ENCODE results near the gene TEX48. TPM values are rescaled to one million over a fixed set of nuclear protein-coding genes. Genes with fewer than 3 reads are reported as not detected.

Gene TEX48, protein sequence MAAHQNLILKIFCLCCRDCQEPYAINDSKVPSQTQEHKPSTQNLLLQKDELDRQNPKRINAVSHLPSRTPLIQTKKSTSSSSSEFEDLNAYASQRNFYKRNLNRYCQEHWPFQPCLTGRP
- not detected for polyA plus RNA-seq (2013, experiment 1 of 2; ENCODE audit: insufficient read length)
- polyA plus RNA-seq (2013, experiment 2 of 2; ENCODE audit: insufficient read length): not detected

DNA sequence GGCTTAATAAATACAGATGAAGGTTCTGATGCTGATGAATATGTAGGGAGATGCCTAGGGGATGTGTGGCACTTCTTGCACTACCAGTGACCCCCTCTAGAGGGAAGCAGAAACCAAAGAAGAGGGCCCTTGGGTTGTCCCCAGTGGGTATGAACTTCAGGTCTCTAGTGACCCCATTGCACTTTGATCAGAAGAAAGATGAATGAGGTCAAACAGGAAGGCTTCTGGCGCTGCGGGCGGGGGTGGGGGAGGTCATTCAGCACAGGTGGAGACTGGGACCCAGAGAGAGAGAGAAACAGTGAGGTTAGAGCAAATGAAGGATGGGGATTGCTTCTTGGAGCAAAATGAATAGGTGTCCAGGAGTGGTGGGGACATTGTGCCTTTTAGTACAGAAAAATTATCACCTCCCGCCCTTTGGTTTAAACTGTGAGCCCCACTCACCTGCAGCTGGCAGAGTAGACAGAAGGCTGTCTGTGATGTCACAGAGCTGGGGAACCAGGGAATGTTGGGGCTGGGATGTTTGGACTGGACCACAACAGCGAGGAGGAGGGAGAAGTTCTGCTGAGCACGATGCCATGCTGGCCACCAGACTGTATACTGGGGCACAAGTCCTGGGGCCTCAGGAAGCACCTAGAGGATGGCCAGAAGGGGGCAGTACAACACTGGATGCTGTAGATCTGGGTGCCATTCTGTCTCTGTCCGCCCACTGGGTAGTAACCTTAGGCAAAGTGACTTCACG lies at the start of gene TEX48:
TSS of gene TEX48 (minus strand) at position 599 of the 739 bp plus-strand sequence. CDS start 10,469 bp downstream, outside the sequence.
- DNase-seq: peak; percentile 79

DNA sequence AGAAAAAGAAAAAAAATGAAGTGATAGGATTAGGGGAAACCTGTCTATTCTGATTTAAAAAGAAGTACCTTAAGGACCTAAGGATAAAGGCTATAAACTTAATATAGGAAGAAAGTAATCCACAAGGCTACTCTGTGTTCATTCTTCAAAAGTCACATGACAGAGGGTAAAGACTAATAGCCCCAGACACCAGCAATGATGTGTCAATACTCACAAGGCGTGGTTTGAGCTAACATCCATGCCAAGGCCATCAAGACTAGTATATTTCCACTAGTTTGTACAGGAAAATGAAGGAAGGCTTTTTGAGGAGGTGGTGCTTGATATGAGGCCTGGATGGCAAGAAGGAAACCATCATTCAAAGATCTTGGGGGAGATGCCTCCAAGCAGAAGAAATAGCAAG lies 49.7 kb upstream of the TEX48 start:
- no peak for DNase-seq

DNA sequence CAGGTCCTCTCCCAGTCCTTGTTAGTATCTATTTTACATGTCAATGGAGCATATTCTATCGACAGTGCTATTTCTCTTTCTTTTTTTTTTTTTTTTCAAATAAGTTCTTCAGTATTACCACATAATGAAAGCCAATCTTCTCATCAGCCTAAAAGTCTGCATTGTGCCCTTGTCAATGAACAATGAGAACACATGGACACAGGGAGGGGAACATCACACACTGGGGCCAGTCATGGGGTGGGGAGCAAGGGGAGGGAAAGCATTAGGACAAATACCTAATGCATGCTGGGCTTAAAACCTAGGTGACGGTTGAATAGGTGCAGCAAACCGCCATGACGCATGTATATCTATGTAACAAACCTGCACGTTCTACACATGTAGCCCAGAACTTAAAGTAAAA lies 47.7 kb upstream of the TEX48 start:
- no peak for DNase-seq

DNA sequence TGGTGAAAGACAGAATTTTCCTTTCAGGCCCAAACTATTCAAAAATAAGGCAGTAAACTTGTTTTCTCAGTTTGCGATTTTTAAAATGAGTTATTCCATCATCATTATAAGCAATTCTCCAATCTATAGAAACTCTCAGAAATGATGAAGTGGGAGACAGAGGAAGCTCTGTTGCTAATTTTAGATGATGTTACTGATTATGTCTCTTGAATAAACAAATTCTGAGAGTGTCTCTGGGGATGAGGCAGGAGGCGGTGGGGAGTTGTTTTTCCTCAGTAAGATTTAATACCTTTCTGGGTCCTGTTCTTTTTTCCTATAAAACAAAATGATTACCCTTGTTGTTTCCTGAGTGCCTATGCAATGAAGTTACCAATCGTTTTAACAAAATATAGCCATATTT lies 43.9 kb upstream of the TEX48 start:
- no peak for DNase-seq

DNA sequence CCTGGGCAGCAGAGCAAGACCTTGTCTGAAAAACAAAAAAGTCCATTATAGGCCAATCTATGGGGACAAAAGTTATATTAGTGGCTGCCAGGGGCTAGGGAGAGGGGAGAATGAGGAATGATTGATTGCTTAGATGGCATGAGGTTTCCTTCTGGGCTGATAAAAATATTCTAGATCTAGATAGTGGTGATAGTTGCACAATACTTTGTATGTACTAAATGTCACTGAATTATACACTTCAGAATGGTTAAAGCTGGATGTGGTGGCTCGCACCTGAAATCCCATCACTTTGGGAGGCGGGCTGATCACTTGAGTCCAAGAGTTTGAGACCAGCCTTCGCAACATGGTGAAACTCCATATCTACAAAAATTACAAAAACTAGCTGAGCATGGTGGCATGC lies 42.8 kb upstream of the TEX48 start:
- DNase-seq: no peak

DNA sequence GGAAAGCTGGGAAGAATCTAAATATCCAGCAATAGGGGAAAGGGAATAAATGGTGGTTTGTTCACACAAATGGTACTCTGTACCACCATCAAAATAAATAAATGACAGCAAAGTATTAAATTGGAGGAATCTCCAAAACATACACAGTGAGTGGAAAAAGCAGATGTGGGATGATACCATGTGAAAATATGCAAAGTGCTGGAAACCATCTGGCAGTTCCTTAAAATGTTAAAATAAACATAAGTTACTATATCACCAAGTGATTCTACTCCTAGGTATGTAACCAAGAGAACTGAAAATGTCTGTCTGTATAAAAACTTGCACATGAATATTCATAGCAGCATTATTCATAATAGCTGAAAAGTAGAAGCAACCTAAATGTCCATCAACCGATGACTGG lies 41.9 kb upstream of the TEX48 start:
- DNase-seq: peak; percentile 86

DNA sequence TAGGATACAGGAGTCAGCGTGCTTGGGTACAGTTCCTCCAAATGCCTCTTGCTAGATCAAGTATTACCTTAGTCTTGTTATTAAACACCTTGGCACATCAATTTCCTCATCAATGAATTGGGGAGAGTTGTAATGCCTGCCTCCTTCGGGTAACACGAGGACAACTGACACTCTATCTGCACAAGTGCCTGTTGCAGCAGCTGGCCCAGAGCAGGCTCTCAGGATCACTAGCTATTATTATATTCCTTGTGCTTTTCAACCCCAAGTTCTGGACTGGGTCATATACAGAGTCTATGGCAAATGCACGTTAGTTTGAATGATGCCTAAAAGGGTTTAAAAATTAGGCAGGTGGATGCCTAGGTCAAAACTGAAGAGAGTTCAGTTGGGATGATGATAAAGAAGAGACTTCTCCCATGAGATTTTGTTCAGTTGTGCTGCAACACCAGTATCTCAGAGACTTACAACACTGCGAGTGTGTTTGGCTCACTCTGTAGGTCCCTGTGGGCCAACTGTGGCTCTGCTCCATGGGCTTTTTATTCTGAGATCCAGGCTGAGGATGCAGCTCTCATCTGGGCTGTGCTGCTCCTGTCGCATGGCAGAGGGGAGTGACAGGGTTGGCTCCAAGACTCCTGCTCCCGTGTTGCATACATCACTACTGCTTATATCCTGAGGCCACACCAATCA lies 41.1 kb upstream of the TEX48 start:
- DNase-seq: no peak

DNA sequence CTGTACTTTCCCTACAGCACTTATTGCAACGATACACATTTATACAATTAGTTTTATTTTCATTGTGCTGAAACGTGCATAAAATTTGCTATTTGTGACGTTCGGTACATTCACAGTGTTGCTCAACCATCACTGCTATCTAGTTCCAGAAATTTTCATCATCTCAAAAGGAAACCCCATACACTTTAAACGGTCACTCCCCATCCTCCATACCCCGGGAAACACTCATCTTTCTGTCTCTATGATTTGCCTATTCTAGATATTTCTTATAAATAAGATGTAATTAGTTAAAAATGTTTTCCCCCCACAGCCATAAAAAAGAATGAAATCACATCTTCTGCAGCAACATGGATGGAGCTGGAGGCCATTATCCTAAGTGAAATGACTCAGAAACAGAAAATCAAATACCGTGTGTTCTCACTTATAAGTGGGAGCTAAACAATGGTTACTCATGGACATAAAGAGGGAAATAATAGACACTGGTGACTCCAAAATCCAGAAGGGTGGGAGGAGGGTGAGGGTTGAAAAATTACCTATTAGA lies 40.2 kb upstream of the TEX48 start:
- DNase-seq: peak; percentile 50

DNA sequence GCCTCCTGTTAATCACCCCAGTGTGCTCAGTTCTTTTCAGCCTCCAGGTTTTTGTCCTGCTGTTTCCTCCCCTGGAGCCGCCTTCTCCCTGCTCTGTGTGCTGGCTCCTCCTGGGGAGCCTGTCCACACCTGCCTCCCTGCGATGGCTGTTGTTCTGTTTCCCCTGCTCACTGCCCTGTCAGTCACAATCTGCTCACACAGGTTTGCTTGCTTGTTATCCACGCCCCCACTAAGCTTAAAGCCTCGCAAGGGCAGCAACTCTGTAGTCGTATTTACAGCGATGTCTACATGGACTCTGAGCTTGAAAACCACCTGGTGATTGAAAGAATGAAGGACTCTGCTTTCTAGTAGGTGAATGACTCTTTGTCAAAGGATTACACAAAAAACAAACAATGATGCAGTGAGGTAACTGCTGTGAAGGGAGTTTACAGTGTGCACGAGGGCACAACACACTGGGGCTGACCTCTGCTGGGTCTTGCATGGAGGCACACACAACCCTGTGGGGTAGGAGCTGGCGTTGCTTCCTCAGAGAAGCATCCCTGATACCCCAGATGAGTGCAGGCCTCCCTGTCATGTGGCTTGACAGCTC lies 39.6 kb upstream of the TEX48 start:
- DNase-seq: no peak

DNA sequence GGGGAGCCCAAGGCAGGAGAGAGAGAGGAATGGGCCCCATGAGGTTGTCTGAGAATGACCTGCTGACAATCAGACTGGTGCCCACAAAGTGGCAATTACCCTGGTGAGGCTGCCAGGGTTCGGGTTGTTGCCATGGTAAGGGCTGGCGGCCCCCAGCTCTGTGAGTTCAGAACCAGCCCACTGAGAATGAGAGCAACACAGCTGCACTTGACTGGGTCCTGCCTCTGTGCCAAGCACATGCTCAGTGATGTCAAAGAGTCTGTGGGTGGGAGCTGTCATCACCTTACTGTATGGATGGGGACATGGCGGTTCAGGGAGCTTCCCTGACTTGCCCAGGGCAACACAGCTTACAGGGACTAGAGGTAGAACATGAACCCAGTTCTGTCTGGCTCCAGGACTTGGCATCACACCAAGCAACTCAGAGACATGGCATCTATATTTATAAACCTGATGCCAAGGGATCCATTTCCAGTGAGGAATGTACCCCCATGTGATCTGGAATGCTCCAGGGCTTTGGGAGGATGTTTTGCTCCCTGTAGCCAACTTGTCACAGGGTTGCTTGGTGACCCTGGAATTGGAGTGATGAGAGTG lies 38.2 kb upstream of the TEX48 start:
- peak; percentile 74 for DNase-seq

DNA sequence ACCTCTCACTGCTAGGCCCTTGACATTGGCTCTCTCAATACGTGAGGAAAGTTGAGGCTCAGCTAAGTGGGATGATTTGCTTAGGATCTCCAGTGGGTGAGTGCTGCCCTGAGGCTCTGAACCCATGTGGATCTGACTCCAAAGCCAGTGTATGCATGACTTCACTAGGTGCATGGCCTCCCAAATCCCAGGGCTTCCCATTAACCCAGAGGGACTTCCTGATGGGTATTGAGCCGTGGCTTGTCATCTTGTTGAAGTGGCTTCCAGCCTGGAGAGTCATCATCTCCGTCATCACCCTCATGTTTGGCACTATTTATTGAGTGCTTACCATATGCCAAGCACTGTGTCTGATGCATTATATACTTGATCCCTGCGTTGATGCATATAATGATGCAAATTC lies 37.3 kb upstream of the TEX48 start:
- no peak for DNase-seq

DNA sequence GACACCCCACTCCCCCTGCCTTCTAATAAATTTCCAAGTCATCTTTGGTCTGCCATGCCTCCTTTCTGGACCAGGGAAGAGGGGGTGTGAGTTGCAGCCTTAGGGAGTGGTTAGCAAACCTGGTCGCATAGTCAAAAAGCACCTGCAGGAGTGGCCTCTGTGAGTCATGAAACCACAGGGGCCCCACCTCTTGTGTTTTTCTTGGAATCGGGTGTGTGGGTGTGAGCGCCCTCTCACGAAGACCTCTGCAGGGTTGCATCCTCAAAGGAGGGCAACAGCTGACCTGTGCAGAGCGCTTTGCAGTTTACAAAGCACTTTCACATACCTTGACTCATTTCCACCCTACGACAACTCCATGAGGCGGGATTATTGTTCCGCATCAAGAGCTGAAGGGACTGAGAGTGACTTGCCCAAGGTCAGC lies 36.8 kb upstream of the TEX48 start:
- DNase-seq: no peak

DNA sequence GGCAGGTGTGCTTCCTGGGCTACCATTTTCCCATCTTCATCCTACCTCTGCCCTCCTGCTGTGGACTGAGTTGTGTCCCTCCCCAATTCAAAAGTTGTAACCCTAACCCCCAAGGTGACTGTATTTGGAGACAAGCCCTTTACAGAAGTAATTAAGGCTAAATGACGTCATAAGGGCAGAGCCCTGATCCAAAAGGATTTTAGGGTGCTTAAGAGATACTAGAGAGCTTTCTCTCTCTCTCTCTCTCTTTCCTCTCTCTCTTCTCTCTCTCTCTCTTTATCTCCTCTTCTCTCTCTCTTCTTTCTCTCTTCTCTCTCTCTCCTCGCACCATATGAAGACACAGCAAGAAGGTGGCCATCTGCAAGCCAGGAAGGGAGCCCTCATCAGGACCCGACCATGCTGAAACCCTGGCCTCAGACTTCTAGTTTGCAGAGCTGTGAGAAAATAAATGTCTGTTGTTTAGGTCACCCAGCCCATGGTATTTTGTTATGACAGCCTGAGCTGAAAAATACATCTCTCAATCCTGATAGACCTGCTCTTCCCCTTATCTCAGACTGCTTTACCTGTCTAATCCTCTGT lies 36.0 kb upstream of the TEX48 start:
- no peak for DNase-seq

DNA sequence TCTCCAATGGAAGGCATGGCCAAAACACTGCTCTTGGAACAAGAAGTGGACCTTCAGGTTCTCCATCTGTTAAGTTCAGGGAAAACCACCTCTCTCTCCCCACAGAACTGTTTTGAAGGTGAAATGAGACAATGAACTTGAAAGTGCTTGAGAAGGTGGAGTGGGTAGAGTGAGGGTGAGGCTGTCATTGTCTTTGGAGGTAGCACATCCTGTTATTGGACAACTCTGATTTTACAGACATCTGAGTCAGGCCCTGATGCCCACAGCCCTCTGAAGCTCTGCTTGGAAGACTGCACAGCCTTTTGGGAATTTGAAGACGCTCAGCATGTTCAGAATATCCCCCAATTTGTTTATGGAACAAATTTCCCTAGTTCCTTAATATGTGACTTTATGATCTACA lies 27.6 kb upstream of the TEX48 start:
- no peak for DNase-seq

DNA sequence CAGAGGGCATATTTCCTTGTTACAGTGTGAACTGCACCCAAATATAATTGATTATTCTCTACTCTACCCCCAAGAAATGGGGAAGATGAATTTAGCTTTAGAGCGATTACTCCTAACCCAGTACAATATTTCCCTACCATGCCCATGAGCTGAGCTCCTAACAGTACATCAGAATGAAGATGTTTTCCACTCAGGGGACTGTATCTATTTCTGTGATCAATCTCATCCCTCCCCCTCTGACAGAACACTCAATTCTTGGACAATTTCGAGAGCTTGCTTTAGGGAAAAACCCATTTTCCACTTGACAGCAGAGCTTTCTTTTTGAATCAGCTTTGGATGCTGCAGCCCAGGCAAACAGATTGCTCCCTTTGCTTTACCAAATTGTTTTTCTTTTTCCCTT lies 24.7 kb upstream of the TEX48 start:
- no peak for DNase-seq

DNA sequence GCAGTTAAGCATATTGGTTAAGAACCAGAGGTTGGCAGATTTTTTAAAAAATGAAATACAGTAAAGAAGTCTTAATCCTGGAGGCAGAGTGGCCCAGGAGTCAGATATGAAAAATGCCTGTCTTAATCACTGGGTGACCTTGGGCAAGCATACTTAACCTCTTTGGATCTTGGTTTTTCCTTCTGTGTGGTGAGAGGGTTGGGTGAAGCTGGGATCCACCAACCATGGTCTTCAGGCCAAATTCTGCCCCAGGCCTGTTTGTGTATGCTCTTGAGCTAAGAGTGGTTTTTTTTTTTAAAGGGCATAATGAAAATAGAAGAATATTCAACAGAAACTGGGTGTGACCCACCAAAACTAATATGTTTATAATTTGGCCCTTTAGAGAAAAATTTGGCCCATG lies 20.0 kb upstream of the TEX48 start:
- no peak for DNase-seq

DNA sequence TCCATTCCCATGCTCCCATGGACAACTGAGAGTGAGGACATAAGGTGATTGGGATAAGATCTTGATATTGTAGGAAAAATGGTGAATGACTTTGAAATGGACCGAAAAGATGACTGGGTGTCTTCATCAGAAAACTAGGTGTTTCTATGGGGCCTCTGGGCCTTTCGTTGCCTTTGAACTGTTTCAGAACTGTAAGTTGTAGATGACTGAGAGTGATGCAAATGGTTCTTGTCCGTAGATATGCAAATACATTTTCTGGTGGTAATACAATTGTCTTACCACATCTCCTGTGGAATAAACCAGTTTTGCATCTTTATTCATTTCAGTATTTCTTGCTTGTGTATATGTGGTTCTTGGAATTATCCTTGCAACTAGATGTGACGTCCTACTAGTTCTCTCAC lies 16.0 kb upstream of the TEX48 start:
- DNase-seq: no peak

DNA sequence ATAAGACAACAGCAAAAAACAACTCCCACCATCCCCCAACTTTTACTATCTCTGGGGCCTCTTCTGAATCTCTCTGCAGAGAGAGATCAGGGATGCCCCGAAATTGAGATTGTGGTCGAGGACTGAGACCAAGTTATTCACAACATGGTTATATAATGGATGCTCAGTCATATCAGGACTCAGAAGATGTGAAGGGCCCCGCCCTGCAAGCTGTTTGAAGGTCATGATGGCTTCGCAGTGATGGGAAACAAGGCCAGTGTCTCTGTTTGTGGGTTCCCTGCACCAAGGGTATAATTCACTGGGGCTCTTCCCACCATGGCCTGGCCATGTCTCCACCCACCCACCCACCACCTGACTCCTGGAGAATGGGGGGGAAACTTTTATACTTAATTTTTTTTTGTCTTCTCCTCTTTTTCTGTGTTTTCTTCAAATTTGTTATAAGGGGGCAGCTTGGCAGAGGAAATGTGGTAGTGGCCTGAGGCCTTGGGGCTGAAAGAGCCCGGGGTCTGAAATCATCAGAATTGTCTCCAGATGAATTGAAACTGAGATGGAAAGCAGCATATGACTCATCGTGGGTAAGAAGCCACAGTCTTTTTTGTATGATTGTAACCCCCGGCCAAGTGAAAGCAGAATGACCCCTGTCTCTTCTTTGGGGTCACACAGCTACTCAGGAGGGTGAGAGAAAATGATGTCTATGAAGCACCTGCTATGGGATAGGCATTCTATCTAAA lies 15.0 kb upstream of the TEX48 start:
- DNase-seq: peak; percentile 53

DNA sequence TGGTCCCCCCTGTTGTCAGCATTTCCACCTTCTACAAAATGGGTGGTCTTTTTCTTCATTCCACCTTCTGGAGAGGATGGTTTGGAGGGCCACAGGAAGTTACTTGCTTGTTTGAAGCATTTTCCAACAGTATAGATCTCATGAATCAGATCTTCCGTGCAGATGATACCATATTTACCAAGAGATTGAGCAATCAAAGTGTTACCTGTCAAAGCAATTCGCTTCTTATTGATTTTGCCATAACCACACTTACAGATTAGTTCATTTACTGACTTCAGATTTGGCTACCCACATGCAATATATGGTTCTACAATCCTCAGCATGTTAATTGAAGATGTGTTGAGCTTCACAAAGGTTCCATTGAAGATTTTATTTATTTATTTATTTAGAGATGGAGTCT lies 14.0 kb upstream of the TEX48 start:
- DNase-seq: no peak

DNA sequence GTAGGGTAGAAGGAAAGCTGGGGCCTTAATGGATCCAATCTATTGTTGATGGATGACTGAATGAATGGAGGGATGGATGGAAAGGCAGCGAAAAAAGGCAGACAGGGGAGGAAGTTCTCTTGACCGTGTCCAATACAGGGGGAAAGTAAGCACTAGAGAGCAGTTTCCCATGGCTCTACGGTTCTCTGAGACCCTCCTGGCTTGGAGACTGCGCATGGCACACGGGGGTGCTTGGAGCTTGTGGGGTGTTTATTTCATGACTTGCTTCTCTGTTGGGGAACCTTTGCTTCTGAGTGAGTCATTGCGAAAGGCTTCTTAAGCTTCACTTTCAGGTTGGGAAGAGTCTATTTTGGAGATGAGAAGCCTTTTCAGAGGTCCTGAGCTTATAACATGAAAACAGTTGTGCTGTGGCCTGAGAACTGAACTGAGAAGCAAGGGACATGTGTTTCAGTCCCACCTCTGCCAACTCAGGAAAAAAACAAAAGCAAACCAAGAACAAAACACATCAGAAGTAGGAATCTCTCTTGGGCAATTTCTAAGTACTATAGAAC lies 12.8 kb upstream of the TEX48 start:
- no peak for DNase-seq

DNA sequence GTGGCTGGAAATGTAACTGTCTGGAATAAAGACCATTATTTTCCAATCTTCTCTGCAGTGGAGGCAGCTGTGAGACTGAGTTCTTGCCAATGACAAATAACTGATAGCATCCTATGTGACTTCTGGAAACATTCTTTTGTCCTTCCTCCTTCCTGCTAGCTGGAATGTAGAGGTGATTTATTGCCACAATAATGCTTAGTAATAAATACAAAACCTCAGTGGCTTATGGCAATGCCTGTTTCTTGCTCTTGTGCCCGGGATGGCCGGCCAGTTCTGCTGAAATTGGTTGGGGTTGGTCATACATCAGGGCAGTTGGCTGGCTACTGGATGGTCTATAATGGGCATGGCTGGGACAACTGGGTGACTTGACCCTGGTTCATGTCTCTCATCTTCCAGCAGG lies 12.2 kb upstream of the TEX48 start:
- DNase-seq: peak; percentile 26

Measured in fibroblast of skin of scalp (primary cell).